GM19193 (cell line): ENCODE data around the gene NUDT7.

ENCODE experiments used
- POLR2A ChIP-seq: IDR thresholded peaks from 4 replicates; pipeline ENCODE4 v1.6.1; 2011; ENCODE audit not compliant: insufficient read depth, insufficient read length; ENCODE audit errors: extremely low read depth

NUDT7 gene

GRCh38 chr16:77700846-77701245 lies 21.5 kb upstream of the NUDT7 start:
- no peak for TF ChIP-seq POLR2A

DNA sequence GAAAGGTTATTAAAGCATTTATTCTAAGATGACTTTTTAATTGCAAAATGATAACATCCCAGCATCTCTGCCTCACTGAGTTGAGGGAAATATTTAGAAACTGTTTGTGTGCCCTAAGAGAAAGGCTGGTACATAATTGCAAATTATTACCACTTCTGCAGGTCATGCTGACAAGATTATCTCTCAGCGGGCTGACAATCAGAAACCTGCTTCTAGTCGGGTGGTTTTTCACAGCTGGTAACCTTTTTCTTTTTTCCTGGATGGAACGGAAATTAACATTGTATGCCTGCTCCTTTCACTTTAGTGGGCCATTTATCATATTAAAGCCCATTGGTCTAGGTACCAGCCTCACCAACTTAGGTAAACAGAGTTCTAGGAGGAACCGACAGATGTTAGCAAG lies 17.0 kb upstream of the NUDT7 start:
- no peak for TF ChIP-seq POLR2A

DNA sequence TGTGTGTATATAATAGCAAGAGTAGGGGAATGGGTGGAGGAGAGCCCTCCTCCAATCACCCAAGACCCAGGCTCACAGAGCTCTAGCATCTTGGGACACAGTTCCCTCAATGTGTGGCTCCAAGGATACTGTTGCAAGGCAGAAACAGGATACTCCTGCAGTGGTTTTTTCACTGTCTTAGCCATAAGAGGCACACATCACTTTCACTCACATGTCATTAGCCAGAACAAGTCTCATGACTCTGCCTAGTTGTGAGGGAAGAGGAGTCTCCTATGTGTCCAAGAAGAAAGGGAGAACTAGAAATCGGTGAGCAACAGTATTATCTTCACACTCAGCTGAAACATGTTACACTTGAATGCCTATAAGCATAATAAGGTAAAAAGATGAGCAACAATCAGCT lies 11.1 kb upstream of the NUDT7 start:
- TF ChIP-seq POLR2A, result no peak

DNA sequence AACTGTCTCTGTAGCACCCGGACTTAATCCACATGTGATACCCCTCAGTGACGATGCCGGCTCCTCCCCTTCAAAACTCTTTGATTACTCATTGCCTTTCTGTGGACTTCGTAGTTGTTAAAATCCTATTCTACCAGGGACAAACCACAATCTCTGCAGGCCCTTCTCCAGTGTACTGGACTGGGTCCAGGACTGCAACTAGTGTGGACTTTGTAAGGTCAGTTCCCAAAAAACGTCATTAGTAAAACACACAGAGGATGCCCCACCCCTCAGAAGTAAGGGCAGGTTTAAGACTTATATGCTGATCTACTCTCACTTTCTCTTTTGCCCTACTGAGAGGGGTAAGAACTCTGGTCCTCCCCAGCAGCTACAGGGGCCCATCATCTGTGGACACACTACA lies 10.5 kb upstream of the NUDT7 start:
- no peak for TF ChIP-seq POLR2A

DNA sequence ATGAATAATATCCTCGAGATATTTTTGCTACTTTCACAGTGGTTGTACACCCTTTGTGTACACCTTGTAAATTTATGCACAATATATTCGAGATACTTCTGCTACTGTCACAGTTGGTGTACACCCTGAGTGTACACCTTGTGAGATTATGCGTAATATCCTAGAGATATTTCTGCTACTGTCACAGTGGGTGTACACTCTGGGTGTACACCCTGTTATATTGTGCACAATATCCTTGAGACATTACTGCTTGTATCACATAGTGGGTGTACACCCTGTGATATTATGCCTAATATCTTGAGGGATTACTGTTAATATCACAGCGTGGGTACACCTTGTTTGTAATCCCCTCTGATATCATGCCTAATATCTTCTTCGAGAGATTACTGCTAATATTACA lies 7.2 kb upstream of the NUDT7 start:
- TF ChIP-seq POLR2A, result no peak

GRCh38 chr16:77721752-77722308 lies 484 bp upstream of the NUDT7 start:
- TF ChIP-seq POLR2A, result no peak

DNA sequence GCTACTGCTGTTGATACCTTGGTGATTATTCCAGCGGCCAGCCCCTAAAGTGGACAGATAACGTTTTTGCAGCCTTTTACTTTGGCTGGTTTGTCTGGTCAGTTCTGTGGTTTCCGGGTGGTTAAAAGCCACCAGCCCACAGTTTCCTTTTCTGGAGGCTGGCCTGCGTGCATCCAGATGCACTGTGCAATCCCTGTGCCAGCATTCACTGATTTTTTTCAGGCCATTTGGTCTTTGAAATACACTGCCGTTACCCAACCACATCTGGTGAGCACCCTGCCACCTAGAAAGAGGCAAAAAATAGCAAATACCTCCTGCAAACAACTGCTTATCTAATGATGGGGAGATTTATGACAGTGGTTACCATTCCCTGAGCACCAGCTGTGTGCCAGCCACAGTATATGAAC lies 797 bp downstream of the NUDT7 start:
- no peak for TF ChIP-seq POLR2A

DNA sequence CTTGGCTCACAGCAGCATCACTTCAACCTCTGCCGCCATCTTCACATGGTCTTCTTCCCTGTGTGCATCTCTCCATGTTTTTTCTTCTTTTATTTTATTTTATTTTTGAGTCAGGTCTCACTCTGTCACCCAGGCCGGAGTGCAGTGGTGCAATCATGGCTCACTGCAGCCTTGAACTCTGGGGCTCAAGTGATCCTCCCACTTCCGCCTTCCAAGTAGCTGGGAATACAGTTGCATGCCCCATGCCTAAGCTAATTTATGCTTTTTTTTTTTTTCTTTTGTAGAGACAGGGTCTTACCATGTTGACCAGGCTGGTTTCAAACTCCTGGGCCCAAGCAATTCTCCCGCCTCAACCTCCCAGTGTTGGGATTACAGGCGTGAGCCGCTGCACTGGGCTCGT lies 1.9 kb downstream of the NUDT7 start:
- TF ChIP-seq POLR2A, result no peak

DNA sequence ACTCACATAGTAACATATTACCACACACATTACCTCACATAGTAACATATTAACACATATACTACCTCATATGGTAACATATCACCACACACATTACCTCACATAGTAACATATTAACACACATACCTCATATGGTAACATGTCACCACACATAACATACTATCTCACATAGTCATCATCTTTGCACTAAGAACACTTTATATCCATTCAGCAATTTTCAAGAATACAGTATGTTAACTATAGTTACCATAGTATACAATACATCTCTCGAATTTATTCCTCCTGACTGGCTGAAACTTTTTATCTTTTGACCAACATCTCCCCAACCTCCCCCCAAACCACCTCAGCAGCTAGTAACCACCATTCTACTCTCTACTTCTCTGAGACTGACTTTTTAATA lies 7.6 kb downstream of the NUDT7 start:
- no peak for TF ChIP-seq POLR2A

DNA sequence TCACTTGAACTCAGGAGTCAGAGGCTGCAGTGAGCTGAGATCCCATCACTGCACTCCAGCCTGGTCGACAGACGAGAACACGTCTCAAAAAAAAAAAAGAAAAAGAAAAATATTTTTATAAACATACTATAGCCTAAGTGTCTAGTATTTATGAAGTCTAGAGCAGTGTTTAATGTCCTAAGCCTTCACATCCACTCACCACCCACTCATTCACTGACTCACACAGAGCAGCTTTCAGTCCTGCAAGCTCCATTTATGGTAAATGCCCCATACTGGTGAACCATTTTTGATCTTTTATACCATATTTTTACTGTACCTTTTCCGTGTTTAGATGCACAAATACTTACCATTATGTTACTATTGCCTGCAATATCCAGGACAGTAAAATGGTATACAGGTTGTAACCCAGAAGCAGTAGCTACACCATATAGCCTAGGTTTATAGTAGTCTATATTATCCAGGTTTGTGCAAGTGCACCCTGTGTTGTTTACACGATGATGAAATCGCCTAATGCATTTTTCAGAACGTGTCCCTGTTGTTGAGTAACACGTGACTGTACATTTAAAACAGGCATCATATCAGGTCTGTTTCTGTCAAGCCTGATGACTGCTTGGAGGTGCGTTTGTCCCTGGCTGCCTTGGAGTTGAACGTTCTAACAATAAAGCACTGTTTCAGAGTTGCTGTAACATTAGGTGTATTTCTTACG lies 10.1 kb downstream of the NUDT7 start:
- TF ChIP-seq POLR2A, result no peak

DNA sequence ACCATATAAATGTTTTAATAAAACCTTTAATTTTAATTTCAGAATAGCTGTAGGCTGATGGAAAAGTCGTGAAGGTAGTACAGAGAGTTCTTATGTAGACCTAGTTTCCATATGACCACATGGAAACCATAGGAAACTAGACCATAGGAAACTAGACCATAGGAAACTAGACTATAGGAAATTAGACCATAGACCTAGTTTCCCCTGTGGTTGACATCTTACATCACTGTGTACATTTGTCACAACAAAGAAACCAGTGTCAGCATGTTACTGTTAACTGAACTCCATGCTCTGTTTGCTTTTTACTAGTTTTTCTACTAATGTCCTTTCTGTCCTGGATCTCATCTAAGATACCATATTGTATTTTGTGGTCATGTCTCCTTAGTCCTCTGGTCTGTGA lies 14.6 kb downstream of the NUDT7 start:
- no peak for TF ChIP-seq POLR2A

DNA sequence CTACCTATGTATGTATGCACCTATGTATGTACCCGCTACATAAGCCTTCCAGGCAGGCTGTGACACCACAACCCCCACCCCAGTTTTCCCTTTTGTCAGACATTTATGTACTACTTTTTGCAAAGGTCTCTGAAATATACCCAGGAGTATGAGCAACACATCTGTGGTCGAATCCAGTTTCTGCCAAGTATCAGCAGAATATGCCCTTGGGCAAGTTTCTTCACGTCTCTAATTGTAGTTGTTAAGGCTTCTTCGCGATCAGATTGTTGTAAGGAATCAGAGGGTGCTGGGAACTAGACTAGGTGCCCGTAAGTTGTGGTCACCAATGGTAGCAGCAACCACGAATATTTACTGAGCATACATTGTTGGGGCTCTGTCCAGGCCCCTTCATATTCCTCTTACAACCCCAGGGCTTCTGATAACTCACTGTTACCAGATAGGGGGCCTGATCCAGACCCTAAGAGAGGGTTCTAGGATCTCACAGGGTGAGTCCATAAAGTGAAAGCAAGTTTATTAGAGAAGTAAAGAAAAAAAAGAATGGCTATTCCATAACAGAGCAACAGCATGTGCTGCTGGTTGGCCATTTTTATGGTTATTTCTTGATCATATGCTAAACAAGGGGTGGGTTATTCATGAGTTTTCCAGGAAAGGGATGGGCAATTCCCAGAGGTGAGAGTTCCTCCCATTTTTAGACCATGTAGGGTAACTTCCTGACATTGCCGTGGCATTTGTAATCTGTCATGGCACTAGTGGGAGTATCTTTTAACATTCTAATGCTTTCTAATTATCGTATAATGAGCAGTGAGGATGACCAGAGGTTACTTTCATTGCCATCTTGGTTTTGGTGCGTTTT lies 16.6 kb downstream of the NUDT7 start:
- TF ChIP-seq POLR2A, result no peak

GRCh38 chr16:77739559-77739892 lies 17.2 kb downstream of the NUDT7 start:
- TF ChIP-seq POLR2A, result no peak

DNA sequence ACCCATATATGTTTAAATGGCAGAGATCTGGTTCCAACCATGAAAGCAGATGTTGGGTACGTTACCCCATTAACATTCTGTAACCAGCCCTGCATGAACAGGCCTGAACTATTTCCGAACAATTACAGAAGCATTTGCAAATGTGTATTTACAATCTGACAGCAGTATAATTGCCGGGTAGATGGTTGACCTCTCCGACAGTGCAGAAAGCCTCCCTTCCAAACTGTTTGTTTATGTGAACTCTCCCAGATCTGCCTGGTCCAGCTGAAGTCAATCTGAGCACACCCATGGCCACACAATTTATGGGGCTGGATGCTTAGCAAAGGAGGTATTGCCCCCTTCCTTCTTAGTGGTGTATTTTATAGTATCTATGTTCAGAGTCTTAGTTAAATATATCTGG lies 21.8 kb downstream of the NUDT7 start:
- TF ChIP-seq POLR2A, result no peak

DNA sequence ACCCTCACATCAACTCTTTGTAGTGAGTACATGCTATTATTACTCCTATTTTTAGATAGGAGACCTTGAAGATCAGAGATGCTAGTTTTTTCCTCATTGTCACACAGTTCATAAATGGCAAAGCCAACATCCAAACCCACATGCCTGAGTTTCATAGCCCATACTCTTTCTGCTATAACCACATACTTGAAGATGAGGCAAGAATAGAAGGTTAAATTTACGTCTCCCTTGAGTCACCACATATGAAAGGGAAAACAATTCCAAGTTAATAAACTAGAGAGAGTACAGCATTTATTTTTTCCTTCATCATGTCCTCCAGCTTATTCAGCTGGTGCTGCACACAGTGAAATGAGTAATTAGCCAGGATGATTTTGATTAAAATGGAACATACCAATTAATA lies 23.7 kb downstream of the NUDT7 start:
- TF ChIP-seq POLR2A, result no peak

DNA sequence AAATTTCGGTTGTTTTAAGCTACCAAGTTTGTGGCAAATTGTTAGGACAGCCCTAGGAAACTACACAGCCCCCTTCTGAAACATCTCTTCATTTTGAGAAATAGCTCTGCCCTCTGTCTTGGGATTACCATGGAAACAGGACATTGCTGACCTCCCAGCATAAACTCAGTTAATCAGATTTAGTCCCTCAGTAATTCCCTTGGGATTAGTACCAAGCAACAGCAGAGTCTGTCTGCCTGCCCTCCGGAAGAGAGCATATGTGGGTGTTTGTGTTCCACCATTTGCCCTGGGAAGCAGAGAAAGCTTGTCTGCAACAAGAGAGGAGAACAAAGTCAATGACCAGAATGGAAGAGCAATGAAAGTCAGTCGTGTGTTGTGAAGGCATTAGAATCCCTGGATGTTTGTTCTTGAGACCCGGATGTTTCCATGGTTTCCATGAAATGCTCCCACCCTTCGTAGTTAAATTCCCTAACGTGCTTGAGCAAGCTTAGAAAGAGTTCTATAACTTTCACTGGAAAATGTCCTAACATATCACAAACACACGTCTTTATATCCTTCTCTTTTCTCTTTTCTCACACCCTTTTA lies 26.2 kb downstream of the NUDT7 start:
- TF ChIP-seq POLR2A, result no peak
